Liver (tissue), 9 donors: ENCODE data around the gene AHNAK2. TPM values are rescaled to one million over a fixed set of nuclear protein-coding genes. Genes with fewer than 3 reads are reported as not detected.

Experiments used
- DNase-seq: peaks from one replicate; pipeline ENCODE4 v3.0.0-alpha.2; 2017; ENCODE audit warnings: low spot score
- H3K27ac ChIP-seq, 2 donors: one replicate each; pipeline ENCODE4 v1.7.0; 2013; ENCODE audit warnings: inconsistent platforms in 2 of 2, low read length in 2 of 2, control low read depth in 1 of 2, low read depth in 1 of 2, mild to moderate bottlenecking in 1 of 2
- H3K27me3 ChIP-seq, 4 donors: one replicate each; pipeline versions ENCODE4 v1.6.1 to v1.7.0; 2013; ENCODE audit warnings: low read length in 3 of 4, inconsistent platforms in 1 of 4, mild to moderate bottlenecking in 1 of 4, moderate library complexity in 1 of 4; ENCODE audit not compliant: control insufficient read depth in 4 of 4, insufficient read depth in 4 of 4
- H3K36me3 ChIP-seq, 4 donors: one replicate each; pipeline versions ENCODE4 v1.6.1 to v1.7.0; 2013; ENCODE audit warnings: low read length in 3 of 4, mild to moderate bottlenecking in 3 of 4, low read depth in 1 of 4, moderate library complexity in 1 of 4; ENCODE audit not compliant: control insufficient read depth in 4 of 4, insufficient read depth in 3 of 4
- H3K4me1 ChIP-seq, 4 donors: one replicate each; pipeline versions ENCODE4 v1.6.1 to v1.7.0; 2013; ENCODE audit warnings: low read length in 3 of 4, mild to moderate bottlenecking in 3 of 4, moderate library complexity in 1 of 4; ENCODE audit not compliant: control insufficient read depth in 4 of 4, insufficient read depth in 4 of 4
- H3K4me3 ChIP-seq, 3 donors: one replicate each; pipeline versions ENCODE4 v1.6.1 to v1.7.0; 2013; ENCODE audit warnings: low read length in 3 of 3, control low read depth in 1 of 3, low read depth in 1 of 3, mild to moderate bottlenecking in 1 of 3
- H3K9ac ChIP-seq, 2 donors: one replicate each; pipeline ENCODE4 v1.7.0; 2013; ENCODE audit warnings: low read length in 2 of 2, mild to moderate bottlenecking in 2 of 2, moderate library complexity in 2 of 2, control low read depth in 1 of 2, low read depth in 1 of 2
- H3K9me3 ChIP-seq, 4 donors: one replicate each; pipeline versions ENCODE4 v1.6.1 to v1.7.0; 2013; ENCODE audit warnings: low read length in 3 of 4; ENCODE audit not compliant: control insufficient read depth in 4 of 4
- ATF3 ChIP-seq: IDR thresholded peaks from 2 replicates; pipeline ENCODE4 v1.6.1; 2016; ENCODE audit warnings: antibody characterized with exemption
- CTCF ChIP-seq: fragments of 150-350 bp; IDR thresholded peaks from 2 replicates; pipeline ENCODE4 v1.5.1; 2017; ENCODE audit warnings: improper control_type of control experiment, low read depth, low read length; ENCODE audit not compliant: missing input control
- EGR1 ChIP-seq, 2 donors: IDR thresholded peaks; 2 replicates each; pipeline ENCODE4 v1.6.1; 2016 to 2018; ENCODE audit warnings: antibody characterized with exemption in 2 of 2, low read depth in 2 of 2
- FOXA1 ChIP-seq: IDR thresholded peaks from 2 replicates; pipeline ENCODE4 v1.6.1; 2016; ENCODE audit warnings: antibody characterized with exemption
- FOXA2 ChIP-seq: IDR thresholded peaks from 2 replicates; pipeline ENCODE4 v1.6.1; 2016; ENCODE audit warnings: antibody characterized with exemption
- GABPA ChIP-seq, 2 donors: IDR thresholded peaks in 1 of 2; conservative IDR thresholded peaks in 1 of 2; 2 replicates each; pipeline ENCODE4 v1.6.1; 2016; ENCODE audit warnings: antibody characterized with exemption in 2 of 2, mild to moderate bottlenecking in 1 of 2, moderate library complexity in 1 of 2
- HNF4A ChIP-seq, 2 donors: conservative IDR thresholded peaks; 2 replicates each; pipeline ENCODE4 v1.6.1; 2016; ENCODE audit warnings: antibody characterized with exemption in 2 of 2, mild to moderate bottlenecking in 2 of 2
- HNF4G ChIP-seq: IDR thresholded peaks from 2 replicates; pipeline ENCODE4 v1.6.1; 2016; ENCODE audit warnings: antibody characterized with exemption
- MAX ChIP-seq: IDR thresholded peaks from 2 replicates; pipeline ENCODE4 v1.6.1; 2016; ENCODE audit warnings: antibody characterized with exemption
- NR2F2 ChIP-seq: IDR thresholded peaks from 2 replicates; pipeline ENCODE4 v1.6.1; 2016; ENCODE audit warnings: antibody characterized with exemption
- RAD21 ChIP-seq, 2 donors: IDR thresholded peaks; 2 replicates each; pipeline ENCODE4 v1.6.1; 2016; ENCODE audit warnings: antibody characterized with exemption in 2 of 2, mild to moderate bottlenecking in 2 of 2
- REST ChIP-seq: IDR thresholded peaks from 2 replicates; pipeline ENCODE4 v1.6.1; 2016; ENCODE audit warnings: antibody characterized with exemption, mild to moderate bottlenecking
- RXRA ChIP-seq, 2 donors: IDR thresholded peaks; 2 replicates each; pipeline ENCODE4 v1.6.1; 2017 to 2018; ENCODE audit warnings: antibody characterized with exemption in 2 of 2, mild to moderate bottlenecking in 1 of 2
- SP1 ChIP-seq: IDR thresholded peaks from 2 replicates; pipeline ENCODE4 v1.6.1; 2018; ENCODE audit warnings: antibody characterized with exemption, mild to moderate bottlenecking
- TAF1 ChIP-seq: conservative IDR thresholded peaks from 2 replicates; pipeline ENCODE4 v1.6.1; 2016; ENCODE audit warnings: antibody characterized with exemption, mild to moderate bottlenecking
- YY1 ChIP-seq: IDR thresholded peaks from 2 replicates; pipeline ENCODE4 v1.6.1; 2016; ENCODE audit warnings: antibody characterized with exemption, mild to moderate bottlenecking
- ZBTB33 ChIP-seq: IDR thresholded peaks from 2 replicates; pipeline ENCODE4 v1.6.1; 2016; ENCODE audit warnings: antibody characterized with exemption
- WGBS: extraction: QIAGEN DNeasy Blood & Tissue Kit; methylation state at CpG from one replicate; pipeline ENCODE4 v1.1.7; 2013; 5-methylcytosine and 5-hydroxymethylcytosine counted together
- polyA plus RNA-seq, 2 donors: library from polyadenylated mRNA; stranded (reverse) in 1 of 2; unstranded in 1 of 2; fragments of 200-250 nt in 1 of 2; fragments of >200 nt in 1 of 2; fragmentation: Nextera tagmentation in 1 of 2; extraction: Ambion mirVana in 1 of 2; gene quantifications; one replicate each; pipeline versions ENCODE4 v1.2.1 to v1.2.3, GENCODE V29; 2013 to 2015
- total RNA-seq, 2 donors: library from RNA; depleted of rRNA; stranded (reverse); fragments of >200 nt; gene quantifications; one replicate each; pipeline ENCODE4 v1.2.3, GENCODE V29; 2014
- donor health status: healthy.
- donor health status: healthy.
- donor health status: healthy.
- donor health status: healthy.
- donor health status: healthy.

AHNAK2 gene
- total and polyA plus RNA-seq, 4 donors = 0.05 to 2.6 (median 1.2) TPM

GRCh38 chr14:104900639-104901512, 77.3 kb downstream of the AHNAK2 start:
- Histone ChIP-seq H3K4me1 (no peaks in the 10 kb centered on the region), H3K9ac (no peak overlapping the region), H3K27me3 (peaks cover 0 to 3% (median 0%) of the 10 kb centered on the region in 4 donors), H3K36me3 (no peaks in the 10 kb centered on the region), H3K9me3 (no peaks in the 10 kb centered on the region), H3K4me3 (no peak overlapping the region), H3K27ac (no peak overlapping the region)
- DNase-seq = no peak
- 83% methylated on average over 12 of the region's 12 CpGs for WGBS
- TF ChIP-seq FOXA1 (no peak), RXRA (IDR thresholded peaks at IDR 0.05) (no peak), TAF1 (no peak), YY1 (no peak), ZBTB33 (no peak), HNF4G (no peak), SP1 (no peak)

GRCh38 chr14:104899781-104900180, 78.4 kb downstream of the AHNAK2 start:
- no peak for DNase-seq
- 60% methylated on average over 2 of the region's 2 CpGs for WGBS

More at GRCh38 chr14:104899781-104900180, 78.4 kb downstream of the AHNAK2 start:
- Histone ChIP-seq H3K4me1 (peaks cover 2 to 10% (median 6%) of the 10 kb centered on the region in 4 donors), H3K9me3 (no peaks in the 10 kb centered on the region), H3K27me3 (peaks cover 0 to 3% (median 0%) of the 10 kb centered on the region in 4 donors), H3K9ac (no peak overlapping the region), H3K27ac (no peak overlapping the region), H3K36me3 (no peaks in the 10 kb centered on the region), H3K4me3 (no peak overlapping the region)
- TF ChIP-seq RAD21 (IDR thresholded peaks at IDR 0.05) = no peak
- no peak for TF ChIP-seq ZBTB33
- no peak for TF ChIP-seq TAF1
- no peak for TF ChIP-seq HNF4A (conservative IDR thresholded peaks at IDR 0.05)
- no peak for TF ChIP-seq CTCF
- no peak for TF ChIP-seq EGR1 (IDR thresholded peaks at IDR 0.05; ENCODE audit: low read depth in 2 of 2)
- TF ChIP-seq FOXA2 = no peak
- no peak for TF ChIP-seq SP1
- TF ChIP-seq GABPA (IDR thresholded peaks at IDR 0.05 in 1 of 2, conservative IDR thresholded peaks at IDR 0.05 in 1 of 2) = no peak
- no peak for TF ChIP-seq RXRA (IDR thresholded peaks at IDR 0.05)
- no peak for TF ChIP-seq FOXA1
- no peak for TF ChIP-seq REST
- TF ChIP-seq YY1 = no peak
- TF ChIP-seq NR2F2 = no peak
- TF ChIP-seq MAX = no peak
- TF ChIP-seq ATF3 = no peak
